ENCODE measurements around the gene E2F8.

- TF ChIP-seq POLR2AphosphoS5 (IDR thresholded peaks at IDR 0.05; ENCODE audit: low read depth, low read length) (no peak), TAF1 (IDR thresholded peaks at IDR 0.05; ENCODE audit: borderline replicate concordance, insufficient read depth, low read length) (no peak), SIN3A (IDR thresholded peaks at IDR 0.05; ENCODE audit: borderline replicate concordance, insufficient read depth, low read length) (no peak), REST (IDR thresholded peaks at IDR 0.05; ENCODE audit: insufficient read depth in 1 of 2, low read depth in 2 of 2, low read length in 2 of 2) (no peak), FOXP2 (optimal IDR thresholded peaks at IDR 0.05; ENCODE audit: borderline replicate concordance, extremely low read depth, extremely low read length, insufficient read depth) (no peak)
Measured at GRCh38 chr11:19253817-19254216, 13.1 kb upstream of the E2F8 start.

Data from PFSK-1 (cell line).